GM12878 (cell line): ENCODE results near the gene TTLL10.

Experiments
- BACH1 ChIP-seq: fragments of 450-650 bp; IDR thresholded peaks from 2 replicates; pipeline ENCODE4 v1.6.1; 2017; ENCODE audit warnings: mild to moderate bottlenecking, borderline replicate concordance
- CBX3 ChIP-seq: fragments of 200-600 bp; sonication (generic); IDR thresholded peaks from 2 replicates; pipeline ENCODE4 v1.6.1; 2016; ENCODE audit warnings: low read depth, borderline replicate concordance
- POLR2AphosphoS5 ChIP-seq: IDR thresholded peaks from 2 replicates; pipeline ENCODE4 v1.6.1; 2011; ENCODE audit warnings: mild to moderate bottlenecking, low read length, inconsistent platforms
- RBBP5 ChIP-seq: fragments of 200-600 bp; sonication (generic); conservative IDR thresholded peaks from 2 replicates; pipeline ENCODE4 v1.6.1; 2016
- TF ChIP-seq, protein P1 (sequence below), 3 experiments: IDR thresholded peaks in 2 of 3; conservative IDR thresholded peaks in 1 of 3; 2 replicates each; pipeline ENCODE4 v1.5.1; 2011; ENCODE audit warnings: low read depth in 3 of 3, low read length in 3 of 3, mild to moderate bottlenecking in 3 of 3, control low read depth in 2 of 3, moderate library complexity in 2 of 3, inconsistent platforms in 1 of 3, mixed read lengths in 1 of 3; ENCODE audit not compliant: control insufficient read depth in 2 of 3, insufficient read depth in 1 of 3; ENCODE audit errors: extremely low read depth in 1 of 3

DNA sequence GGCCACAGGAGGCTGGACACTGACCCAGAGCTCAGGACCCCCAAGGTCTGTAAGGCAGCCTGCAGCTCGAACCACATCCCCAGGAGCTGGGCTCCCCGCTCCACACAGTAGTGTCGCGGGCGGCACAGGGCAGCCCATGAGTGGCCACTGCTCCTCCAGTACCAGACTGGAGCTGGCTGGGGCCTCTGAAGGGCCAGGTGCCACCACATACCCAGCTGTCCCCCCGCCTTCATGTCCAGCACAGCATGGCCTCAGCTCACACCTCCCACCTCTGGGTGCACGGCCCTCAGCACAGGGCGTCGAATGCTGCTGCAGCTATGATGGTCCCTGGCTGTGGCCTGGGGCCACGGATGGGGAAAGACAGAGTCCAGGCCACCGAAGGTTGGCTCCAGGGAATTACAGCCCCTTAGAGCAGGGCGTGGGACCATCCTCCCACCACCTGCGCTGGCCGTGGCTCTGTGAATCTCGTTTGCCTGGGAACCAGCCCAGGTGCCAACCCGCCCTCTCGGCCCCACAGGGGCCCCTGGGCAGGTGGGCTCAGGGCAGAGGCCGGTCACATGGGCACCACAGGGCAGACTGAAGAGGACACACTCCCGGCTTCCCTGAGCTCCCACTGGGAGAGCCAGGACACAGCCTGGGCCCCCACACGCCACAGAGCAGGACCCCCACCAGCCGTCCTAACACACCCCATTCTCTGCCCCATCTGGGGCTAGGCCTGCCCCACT lies 42.4 kb downstream of the TTLL10 start:
- no peak for TF ChIP-seq RBBP5
- no peak for TF ChIP-seq POLR2AphosphoS5
- no peak for TF ChIP-seq CBX3
- TF ChIP-seq, protein P1, sequence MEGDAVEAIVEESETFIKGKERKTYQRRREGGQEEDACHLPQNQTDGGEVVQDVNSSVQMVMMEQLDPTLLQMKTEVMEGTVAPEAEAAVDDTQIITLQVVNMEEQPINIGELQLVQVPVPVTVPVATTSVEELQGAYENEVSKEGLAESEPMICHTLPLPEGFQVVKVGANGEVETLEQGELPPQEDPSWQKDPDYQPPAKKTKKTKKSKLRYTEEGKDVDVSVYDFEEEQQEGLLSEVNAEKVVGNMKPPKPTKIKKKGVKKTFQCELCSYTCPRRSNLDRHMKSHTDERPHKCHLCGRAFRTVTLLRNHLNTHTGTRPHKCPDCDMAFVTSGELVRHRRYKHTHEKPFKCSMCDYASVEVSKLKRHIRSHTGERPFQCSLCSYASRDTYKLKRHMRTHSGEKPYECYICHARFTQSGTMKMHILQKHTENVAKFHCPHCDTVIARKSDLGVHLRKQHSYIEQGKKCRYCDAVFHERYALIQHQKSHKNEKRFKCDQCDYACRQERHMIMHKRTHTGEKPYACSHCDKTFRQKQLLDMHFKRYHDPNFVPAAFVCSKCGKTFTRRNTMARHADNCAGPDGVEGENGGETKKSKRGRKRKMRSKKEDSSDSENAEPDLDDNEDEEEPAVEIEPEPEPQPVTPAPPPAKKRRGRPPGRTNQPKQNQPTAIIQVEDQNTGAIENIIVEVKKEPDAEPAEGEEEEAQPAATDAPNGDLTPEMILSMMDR (IDR thresholded peaks at IDR 0.05 in 2 of 3, conservative IDR thresholded peaks at IDR 0.05 in 1 of 3; ENCODE audit: control insufficient read depth in 2 of 3, extremely low read depth in 1 of 3, insufficient read depth in 1 of 3, low read depth in 3 of 3, low read length in 3 of 3): no peak
- TF ChIP-seq BACH1: no peak
